ENCODE data around the gene ADGRG6. TPM values are rescaled to one million over a fixed set of nuclear protein-coding genes. Genes with fewer than 3 reads are reported as not detected.

The ADGRG6 gene
- total and polyA plus RNA-seq, 2 of the 8 experiments (the other 6 are each of a cell fraction or from before 2014, with no cell fraction given) = 1.1 to 6.2 TPM

GRCh38 chr6:142469220-142469619, 167.4 kb downstream of the ADGRG6 start (continued):
- TF ChIP-seq TAF7 (optimal IDR thresholded peaks at IDR 0.05; ENCODE audit: borderline replicate concordance, low read depth, low read length) (no peak), RFX5 (IDR thresholded peaks at IDR 0.05; ENCODE audit: borderline replicate concordance, low read depth, low read length) (no peak), EP300 (IDR thresholded peaks at IDR 0.05; ENCODE audit: borderline replicate concordance in 1 of 2, low read depth in 2 of 2, low read length in 2 of 2) (no peak), BCL11A (IDR thresholded peaks at IDR 0.05; ENCODE audit: low read depth in 2 of 2, low read length in 2 of 2) (no peak)

Data from H1 (cell line).